ENCODE measurements around the gene CSRNP3.

DNA sequence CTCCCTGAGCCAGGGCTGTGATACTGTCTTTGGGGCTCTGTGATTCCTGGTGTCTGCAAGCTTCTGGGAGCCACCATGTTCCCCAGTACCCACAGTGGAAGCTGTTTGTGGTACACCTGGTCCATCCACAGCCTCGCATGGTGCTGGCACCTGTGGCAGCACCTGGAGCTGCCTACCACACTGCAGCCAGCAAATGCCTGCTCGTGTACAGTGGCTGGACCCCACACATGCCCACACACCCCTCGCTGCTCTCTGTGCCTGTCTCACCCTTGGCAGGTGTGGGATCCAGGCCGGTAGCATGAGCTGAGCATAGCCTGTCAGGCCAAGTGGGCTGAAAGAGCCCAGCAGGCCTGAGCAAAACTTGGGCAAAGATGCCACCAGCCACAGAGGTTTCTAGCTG lies 41.8 kb upstream of the CSRNP3 start:
- TF ChIP-seq, protein P1, sequence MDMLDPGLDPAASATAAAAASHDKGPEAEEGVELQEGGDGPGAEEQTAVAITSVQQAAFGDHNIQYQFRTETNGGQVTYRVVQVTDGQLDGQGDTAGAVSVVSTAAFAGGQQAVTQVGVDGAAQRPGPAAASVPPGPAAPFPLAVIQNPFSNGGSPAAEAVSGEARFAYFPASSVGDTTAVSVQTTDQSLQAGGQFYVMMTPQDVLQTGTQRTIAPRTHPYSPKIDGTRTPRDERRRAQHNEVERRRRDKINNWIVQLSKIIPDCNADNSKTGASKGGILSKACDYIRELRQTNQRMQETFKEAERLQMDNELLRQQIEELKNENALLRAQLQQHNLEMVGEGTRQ (IDR thresholded peaks at IDR 0.05): no peak
- TF ChIP-seq, protein P2, sequence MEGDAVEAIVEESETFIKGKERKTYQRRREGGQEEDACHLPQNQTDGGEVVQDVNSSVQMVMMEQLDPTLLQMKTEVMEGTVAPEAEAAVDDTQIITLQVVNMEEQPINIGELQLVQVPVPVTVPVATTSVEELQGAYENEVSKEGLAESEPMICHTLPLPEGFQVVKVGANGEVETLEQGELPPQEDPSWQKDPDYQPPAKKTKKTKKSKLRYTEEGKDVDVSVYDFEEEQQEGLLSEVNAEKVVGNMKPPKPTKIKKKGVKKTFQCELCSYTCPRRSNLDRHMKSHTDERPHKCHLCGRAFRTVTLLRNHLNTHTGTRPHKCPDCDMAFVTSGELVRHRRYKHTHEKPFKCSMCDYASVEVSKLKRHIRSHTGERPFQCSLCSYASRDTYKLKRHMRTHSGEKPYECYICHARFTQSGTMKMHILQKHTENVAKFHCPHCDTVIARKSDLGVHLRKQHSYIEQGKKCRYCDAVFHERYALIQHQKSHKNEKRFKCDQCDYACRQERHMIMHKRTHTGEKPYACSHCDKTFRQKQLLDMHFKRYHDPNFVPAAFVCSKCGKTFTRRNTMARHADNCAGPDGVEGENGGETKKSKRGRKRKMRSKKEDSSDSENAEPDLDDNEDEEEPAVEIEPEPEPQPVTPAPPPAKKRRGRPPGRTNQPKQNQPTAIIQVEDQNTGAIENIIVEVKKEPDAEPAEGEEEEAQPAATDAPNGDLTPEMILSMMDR (IDR thresholded peaks at IDR 0.05): no peak
- TF ChIP-seq, protein P3, sequence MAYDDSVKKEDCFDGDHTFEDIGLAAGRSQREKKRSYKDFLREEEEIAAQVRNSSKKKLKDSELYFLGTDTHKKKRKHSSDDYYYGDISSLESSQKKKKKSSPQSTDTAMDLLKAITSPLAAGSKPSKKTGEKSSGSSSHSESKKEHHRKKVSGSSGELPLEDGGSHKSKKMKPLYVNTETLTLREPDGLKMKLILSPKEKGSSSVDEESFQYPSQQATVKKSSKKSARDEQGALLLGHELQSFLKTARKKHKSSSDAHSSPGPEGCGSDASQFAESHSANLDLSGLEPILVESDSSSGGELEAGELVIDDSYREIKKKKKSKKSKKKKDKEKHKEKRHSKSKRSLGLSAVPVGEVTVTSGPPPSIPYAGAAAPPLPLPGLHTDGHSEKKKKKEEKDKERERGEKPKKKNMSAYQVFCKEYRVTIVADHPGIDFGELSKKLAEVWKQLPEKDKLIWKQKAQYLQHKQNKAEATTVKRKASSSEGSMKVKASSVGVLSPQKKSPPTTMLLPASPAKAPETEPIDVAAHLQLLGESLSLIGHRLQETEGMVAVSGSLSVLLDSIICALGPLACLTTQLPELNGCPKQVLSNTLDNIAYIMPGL (CRISPR knock-in tag; IDR thresholded peaks at IDR 0.05; ENCODE audit: borderline replicate concordance): no peak
- TF ChIP-seq MAZ (IDR thresholded peaks at IDR 0.05; ENCODE audit: borderline replicate concordance, low read depth, low read length): no peak
- TF ChIP-seq POLR2A (IDR thresholded peaks at IDR 0.05; ENCODE audit: low read length): no peak
- no peak for TF ChIP-seq EP300 (IDR thresholded peaks at IDR 0.05)
- no peak for TF ChIP-seq TFCP2L1 (CRISPR knock-in tag; IDR thresholded peaks at IDR 0.05)
